Keratinocyte (primary cell): ENCODE measurements around the gene TCHP. TPM values are rescaled to one million over a fixed set of nuclear protein-coding genes. Genes with fewer than 3 reads are reported as not detected.

ENCODE experiments used
- DNase-seq: peaks from one replicate; pipeline ENCODE4 v3.0.0-alpha.2; 2011; ENCODE audit warnings: low read depth, missing footprints, low spot score
- FAIRE-seq: peaks from 2 replicates; lab custom pipeline; 2011; peaks lifted over from hg19 to GRCh38; lab: Jason Lieb, UNC
- H2AFZ ChIP-seq: 2 replicates; pipeline ENCODE4 v1.6.0; 2012; ENCODE audit warnings: low read length, control low read depth, inconsistent platforms; ENCODE audit not compliant: control insufficient read depth
- H3K27ac ChIP-seq: 2 replicates; pipeline ENCODE4 v1.5.1; 2011; ENCODE audit warnings: low read length; ENCODE audit not compliant: control insufficient read depth, insufficient read depth
- H3K27me3 ChIP-seq: 3 replicates; pipeline ENCODE4 v1.6.0; 2011; ENCODE audit warnings: low read length; ENCODE audit not compliant: control insufficient read depth, insufficient read depth; ENCODE audit errors: extremely low read depth
- H3K36me3 ChIP-seq, 2 experiments: 2 replicates in 1 of 2; 3 replicates in 1 of 2; pipeline ENCODE4 v1.5.1; 2011; ENCODE audit warnings: low read length in 2 of 2, mild to moderate bottlenecking in 1 of 2; ENCODE audit not compliant: control insufficient read depth in 2 of 2, insufficient read depth in 2 of 2; ENCODE audit errors: extremely low read depth in 1 of 2
- H3K4me1 ChIP-seq: 3 replicates; pipeline ENCODE4 v1.5.1; 2011; ENCODE audit warnings: low read length; ENCODE audit not compliant: control insufficient read depth, insufficient read depth; ENCODE audit errors: extremely low read depth
- H3K4me2 ChIP-seq: 3 replicates; pipeline ENCODE4 v1.6.0; 2011; ENCODE audit warnings: low read depth, low read length; ENCODE audit not compliant: control insufficient read depth, insufficient read depth; ENCODE audit errors: extremely low read depth
- H3K4me3 ChIP-seq, 3 experiments: fragments of 200-600 bp in 1 of 3; sonication (generic) in 1 of 3; 2 replicates in 2 of 3; 3 replicates in 1 of 3; pipeline ENCODE4 v1.5.1; 2011 to 2016; ENCODE audit warnings: low read length in 3 of 3, mild to moderate bottlenecking in 3 of 3, control low read depth in 2 of 3, inconsistent platforms in 1 of 3, low read depth in 1 of 3, mixed read lengths in 1 of 3, mixed run types in 1 of 3, moderate library complexity in 1 of 3; ENCODE audit not compliant: control insufficient read depth in 2 of 3, insufficient read depth in 2 of 3; ENCODE audit errors: extremely low read depth in 1 of 3
- H3K79me2 ChIP-seq: 2 replicates; pipeline ENCODE4 v1.6.0; 2012; ENCODE audit warnings: low read length; ENCODE audit not compliant: control insufficient read depth, insufficient read depth
- H3K9ac ChIP-seq: 3 replicates; pipeline ENCODE4 v1.6.0; 2011; ENCODE audit warnings: low read length; ENCODE audit not compliant: control insufficient read depth, insufficient read depth; ENCODE audit errors: extremely low read depth
- H3K9me1 ChIP-seq: 3 replicates; pipeline ENCODE4 v1.6.0; 2011; ENCODE audit warnings: low read length; ENCODE audit not compliant: control insufficient read depth, insufficient read depth; ENCODE audit errors: extremely low read depth
- H3K9me3 ChIP-seq: 2 replicates; pipeline ENCODE4 v1.5.1; 2012; ENCODE audit warnings: low read depth, low read length; ENCODE audit not compliant: control insufficient read depth
- H4K20me1 ChIP-seq: 3 replicates; pipeline ENCODE4 v1.6.0; 2011; ENCODE audit warnings: low read length; ENCODE audit not compliant: control insufficient read depth, insufficient read depth; ENCODE audit errors: extremely low read depth
- CTCF ChIP-seq, 3 experiments: IDR thresholded peaks in 1 of 3; conservative IDR thresholded peaks in 1 of 3; optimal IDR thresholded peaks in 1 of 3; 2 replicates in 2 of 3; 3 replicates in 1 of 3; pipeline versions ENCODE3 to v1.5.1; 2011; ENCODE audit warnings: low read length in 3 of 3, mild to moderate bottlenecking in 3 of 3, moderate library complexity in 2 of 3, control low read depth in 1 of 3, inconsistent platforms in 1 of 3; ENCODE audit not compliant: insufficient read depth in 2 of 3; ENCODE audit errors: extremely low read depth in 1 of 3
- EZH2 ChIP-seq: IDR thresholded peaks from one replicate; pipeline ENCODE4 v1.6.1; 2012; ENCODE audit warnings: inconsistent platforms, mild to moderate bottlenecking, low read length, moderate library complexity
- dilution Hi-C: fragments of 300-500 bp; cut with MboI; formaldehyde crosslinking; loops from one replicate; pipeline ENCODE4 v1.7.0; 2020; ENCODE audit warnings: low sequenced_read_pairs; ENCODE audit not compliant: extremely low pct_ligation_motif_present
- polyA plus RNA-seq, 5 experiments: library from polyadenylated mRNA; depleted of rRNA in 3 of 5; stranded (reverse) in 3 of 5; stranded (forward) in 1 of 5; unstranded in 1 of 5; fragments of >200 nt; gene quantifications; 1 replicate in 1 of 5; 2 replicates in 3 of 5; 3 replicates in 1 of 5; pipeline versions ENCODE4 v1.2.1 to v1.2.3, GENCODE V29; 2011 to 2012; ENCODE audit warnings: missing spikeins in 2 of 5, low read depth in 1 of 5, low replicate concordance in 1 of 5

Gene TCHP
- polyA plus RNA-seq, 1 donor (not counting 4 experiments of a cell fraction or from before 2014, with no cell fraction given), result 9.6 TPM

GRCh38 chr12:109871668-109872314 is 28.3 kb upstream of the TCHP start:
- H3K4me1 ChIP-seq, result peaks cover 27% of the 10 kb centered on the region
- peaks cover 22% of the 10 kb centered on the region for H3K79me2 ChIP-seq
- H2AFZ ChIP-seq, result no peak overlapping the region
- no peak overlapping the region for H3K27ac ChIP-seq
- H3K4me3 ChIP-seq, result no peak overlapping the region
- no peaks in the 10 kb centered on the region for H3K27me3 ChIP-seq
- H3K9me1 ChIP-seq, result peaks cover 6% of the 10 kb centered on the region
- DNase-seq (no peak), FAIRE-seq (no peak)
- peaks cover 5% of the 10 kb centered on the region in 2 experiments for H3K36me3 ChIP-seq
- dilution Hi-C loops, result no loop called here
- H3K4me2 ChIP-seq, result no peak overlapping the region
- H3K9ac ChIP-seq, result no peak overlapping the region
- TF ChIP-seq EZH2, result no peak
- TF ChIP-seq CTCF (optimal IDR thresholded peaks at IDR 0.05 in 1 of 3, IDR thresholded peaks at IDR 0.05 in 1 of 3, conservative IDR thresholded peaks at IDR 0.05 in 1 of 3; ENCODE audit: extremely low read depth in 1 of 3, insufficient read depth in 2 of 3, low read length in 3 of 3), result no peak
- H4K20me1 ChIP-seq, result peaks cover 4% of the 10 kb centered on the region
- H3K9me3 ChIP-seq, result no peaks in the 10 kb centered on the region

GRCh38 chr12:109873653-109874052 is 26.4 kb upstream of the TCHP start:
- Histone ChIP-seq H3K4me3 (no peak overlapping the region), H4K20me1 (peaks cover 4% of the 10 kb centered on the region), H3K9me3 (no peaks in the 10 kb centered on the region), H3K9me1 (peaks cover 4% of the 10 kb centered on the region), H3K4me1 (peaks cover 25% of the 10 kb centered on the region), H3K9ac (no peak overlapping the region), H2AFZ (no peak overlapping the region), H3K27me3 (no peaks in the 10 kb centered on the region), H3K4me2 (no peak overlapping the region), H3K27ac (no peak overlapping the region), H3K36me3 (peaks cover 2 to 5% of the 10 kb centered on the region in 2 experiments), H3K79me2 (peaks cover 30% of the 10 kb centered on the region)
- no peak for FAIRE-seq
- DNase-seq, result no peak
- TF ChIP-seq EZH2 (no peak), CTCF (optimal IDR thresholded peaks at IDR 0.05 in 1 of 3, IDR thresholded peaks at IDR 0.05 in 1 of 3, conservative IDR thresholded peaks at IDR 0.05 in 1 of 3; ENCODE audit: extremely low read depth in 1 of 3, insufficient read depth in 2 of 3, low read length in 3 of 3) (no peak)
- dilution Hi-C loops, result no loop called here
